HepG2 (cell line): ENCODE data around the gene GLYR1. TPM values are rescaled to one million over a fixed set of nuclear protein-coding genes. Genes with fewer than 3 reads are reported as not detected.
A peak's percentile ranks its signal among the peaks of the same experiment; 100 is the strongest.

Experiments
- ATAC-seq: fragments of 200-7000 bp; cut with Tn5 transposase; 3 replicates; pipeline ENCODE4 v1.9.1; 2020; ENCODE audit warnings: mild to moderate bottlenecking, moderate library complexity
- BruUV-seq: library from RNA; stranded (reverse); fragments of 400-500 nt; replicated peaks from 2 replicates; lab custom pipeline; 2021; lab: Mats Ljungman, UMichigan
- CTCF ChIA-PET: fragments of 300-600 bp; formaldehyde crosslinking; extraction: SDS; loops from one replicate; lab custom pipeline; 2021; ENCODE audit warnings: low total read pairs, inconsistent platforms, low intra/inter-chr PET ratio; lab: Yijun Ruan, JAX
- POLR2A ChIA-PET: fragments of 350-600 bp; sonication (Branson Sonifier 250); formaldehyde crosslinking; loops from one replicate; lab custom pipeline; 2020; ENCODE audit warnings: antibody characterized with exemption, inconsistent platforms; lab: Yijun Ruan, JAX
- DNase-seq: peaks from one replicate; pipeline ENCODE4 v3.0.0-alpha.2; 2015; ENCODE audit warnings: low spot score
- FAIRE-seq: peaks from 3 replicates; lab custom pipeline; 2011; peaks lifted over from hg19 to GRCh38; lab: Jason Lieb, UNC
- H2AFZ ChIP-seq: one replicate; pipeline ENCODE4 v1.6.1; 2011; ENCODE audit warnings: low read length, inconsistent platforms
- H3K27ac ChIP-seq: fragments of 300-600 bp; 3 replicates; pipeline ENCODE4 v1.8.0; 2011; ENCODE audit warnings: mixed run types, mild to moderate bottlenecking, mixed read lengths, low read length, inconsistent platforms; ENCODE audit not compliant: insufficient read depth; ENCODE audit errors: extremely low read length
- H3K27me3 ChIP-seq, 2 experiments: fragments of 200-600 bp in 1 of 2; 2 replicates in 1 of 2; 3 replicates in 1 of 2; pipeline versions ENCODE4 v1.6.0 to v1.8.0; 2011; ENCODE audit warnings: low read length in 2 of 2, mild to moderate bottlenecking in 2 of 2, moderate library complexity in 2 of 2, inconsistent platforms in 1 of 2; ENCODE audit not compliant: insufficient read depth in 2 of 2, control insufficient read depth in 1 of 2
- H3K36me3 ChIP-seq, 2 experiments: fragments of 200-600 bp in 1 of 2; replicated peaks in 1 of 2; 2 replicates in 1 of 2; 3 replicates in 1 of 2; pipeline versions ENCODE4 v1.5.1 to v1.8.0; 2011; ENCODE audit warnings: low read length in 2 of 2, inconsistent platforms in 1 of 2; ENCODE audit not compliant: insufficient read depth in 2 of 2, control insufficient read depth in 1 of 2
- H3K4me1 ChIP-seq: 2 replicates; pipeline ENCODE4 v1.5.1; 2012; ENCODE audit warnings: low read length, inconsistent platforms; ENCODE audit not compliant: insufficient read depth
- H3K4me2 ChIP-seq: 2 replicates; pipeline ENCODE4 v1.6.0; 2011; ENCODE audit warnings: low read depth, low read length, inconsistent platforms
- H3K4me3 ChIP-seq, 3 experiments: fragments of 200-600 bp in 1 of 3; sonication (generic), shearing (Covaris generic) in 1 of 3; replicated peaks in 1 of 3; 2 replicates each; pipeline ENCODE4 v1.5.1; 2011 to 2016; ENCODE audit warnings: low read length in 3 of 3, inconsistent platforms in 2 of 3, low read depth in 2 of 3, mild to moderate bottlenecking in 2 of 3, control low read depth in 1 of 3, mixed read lengths in 1 of 3; ENCODE audit not compliant: insufficient read depth in 1 of 3
- H3K79me2 ChIP-seq: one replicate; pipeline ENCODE4 v1.6.1; 2011; ENCODE audit warnings: low read length, inconsistent platforms; ENCODE audit not compliant: insufficient read depth
- H3K9ac ChIP-seq: 2 replicates; pipeline ENCODE4 v1.6.0; 2011; ENCODE audit warnings: mild to moderate bottlenecking, low read depth, low read length, inconsistent platforms; ENCODE audit not compliant: insufficient read depth
- H3K9me3 ChIP-seq: 2 replicates; pipeline ENCODE4 v1.5.1; 2012; ENCODE audit warnings: mild to moderate bottlenecking, low read length
- H4K20me1 ChIP-seq: 2 replicates; pipeline ENCODE4 v1.6.0; 2011; ENCODE audit warnings: inconsistent platforms, mild to moderate bottlenecking, low read length, moderate library complexity; ENCODE audit not compliant: insufficient read depth
- FOXC1 ChIP-seq: sonication (generic); formaldehyde crosslinking; IDR thresholded peaks from 2 replicates; pipeline ENCODE4 v1.8.0; 2022; ENCODE audit warnings: mild to moderate bottlenecking, missing genetic modification reagents, borderline replicate concordance
- MNT ChIP-seq: fragments of 450-650 bp; IDR thresholded peaks from 2 replicates; pipeline ENCODE4 v1.6.1; 2016
- NFRKB ChIP-seq: fragments of 450-650 bp; IDR thresholded peaks from 2 replicates; pipeline ENCODE4 v1.6.1; 2017
- RAD51 ChIP-seq: fragments of 450-650 bp; IDR thresholded peaks from 2 replicates; pipeline ENCODE4 v1.6.1; 2016; ENCODE audit warnings: borderline replicate concordance
- SNRNP70 ChIP-seq: fragments of 200-400 bp; formaldehyde crosslinking; IDR thresholded peaks from 2 replicates; pipeline ENCODE4 v1.6.1; 2017; ENCODE audit warnings: mild to moderate bottlenecking, low read depth, low read length, moderate library complexity
- USF2 ChIP-seq, 2 experiments: sonication (generic) in 1 of 2; formaldehyde crosslinking in 1 of 2; IDR thresholded peaks; 2 replicates each; pipeline versions ENCODE4 v1.5.1 to v1.6.1; 2011 to 2020; ENCODE audit warnings: borderline replicate concordance in 1 of 2, low read depth in 1 of 2, low read length in 1 of 2, mild to moderate bottlenecking in 1 of 2, missing genetic modification reagents in 1 of 2, moderate library complexity in 1 of 2
- ZNF12 ChIP-seq: sonication (generic); formaldehyde crosslinking; IDR thresholded peaks from 2 replicates; pipeline ENCODE4 v1.5.0; 2020; ENCODE audit warnings: missing genetic modification reagents
- ZNF224 ChIP-seq: sonication (generic); formaldehyde crosslinking; IDR thresholded peaks from 2 replicates; pipeline ENCODE4 v1.5.0; 2020; ENCODE audit warnings: mild to moderate bottlenecking, missing genetic modification reagents
- ZNF235 ChIP-seq: sonication (generic); formaldehyde crosslinking; IDR thresholded peaks from 2 replicates; pipeline ENCODE4 v1.8.1; 2023; ENCODE audit warnings: mild to moderate bottlenecking, missing genetic modification reagents, borderline replicate concordance
- ZNF362 ChIP-seq: sonication (generic); formaldehyde crosslinking; IDR thresholded peaks from 2 replicates; pipeline ENCODE4 v1.4.0; 2020; ENCODE audit warnings: missing genetic modification reagents, mild to moderate bottlenecking, borderline replicate concordance
- ZSCAN9 ChIP-seq: IDR thresholded peaks from 2 replicates; pipeline ENCODE4 v1.6.1; 2016; ENCODE audit warnings: borderline replicate concordance
- WGBS: methylation state at CpG from one replicate; pipeline ENCODE4 v1.1.6; 2017; ENCODE audit warnings: low lambda C conversion rate; 5-methylcytosine and 5-hydroxymethylcytosine counted together
- in situ Hi-C: cut with HindIII; loops from 2 replicates; pipeline ENCODE4 v1.10.0; 2017; ENCODE audit warnings: low pct_unique_long_range_greater_than_20kb; ENCODE audit not compliant: extremely low pct_ligation_motif_present
- intact Hi-C: fragments of 100-400 bp; cut with micrococcal nuclease; formaldehyde crosslinking; loops from one replicate; pipeline ENCODE4 v1.10.0; 2022; ENCODE audit not compliant: unreplicated experiment
- polyA plus RNA-seq, 8 experiments: library from polyadenylated mRNA; depleted of rRNA in 3 of 8; stranded (reverse) in 7 of 8; unstranded in 1 of 8; fragments of >200 nt; fragmentation: Illumina TruSeq in 4 of 8; extraction: Trizol in 4 of 8; gene quantifications; 2 replicates each; pipeline versions ENCODE4 v1.2.1 to v1.2.3, GENCODE V29; 2011 to 2016; ENCODE audit warnings: low read depth in 4 of 8, missing spikeins in 1 of 8, mixed read lengths in 1 of 8; ENCODE audit not compliant: insufficient read depth in 1 of 8
- total RNA-seq, 5 experiments: library from RNA; depleted of rRNA; stranded (reverse); fragments of >200 nt; fragmentation: Illumina TruSeq; extraction: Trizol; gene quantifications; 2 replicates each; pipeline ENCODE4 v1.2.3, GENCODE V29; 2016; ENCODE audit warnings: low read depth in 1 of 5
- TF ChIP-seq, protein P1 (sequence below): sonication (generic); formaldehyde crosslinking; IDR thresholded peaks from 2 replicates; pipeline ENCODE4 v1.4.0; 2020; ENCODE audit warnings: missing genetic modification reagents

GLYR1 gene
- total and polyA plus RNA-seq, 2 of the 13 experiments (the other 11 are each of a cell fraction or from before 2014, with no cell fraction given): 28.3 to 48.7 TPM

- no peak for FAIRE-seq
- H3K4me2 ChIP-seq: peak overlapping the region; percentile 55
- ChIA-PET POLR2A (interaction anchor here (0.7 kb wide), 1 partner anchor 261 kb away, joined by 4 read pairs; no protein-coding TSS in a partner anchor), CTCF (no interaction called here)
- no peak overlapping the region for H3K4me3 ChIP-seq
- TF ChIP-seq RAD51: peak; percentile 48; the same call in 1 of the 2 replicates
- TF ChIP-seq ZNF235: no peak
- no peak for TF ChIP-seq USF2 (IDR thresholded peaks at IDR 0.05; ENCODE audit: low read depth, low read length)
- TF ChIP-seq USF2 (CRISPR knock-in tag; IDR thresholded peaks at IDR 0.05; ENCODE audit: borderline replicate concordance): peak; percentile 61; the same call in 1 of the 2 replicates
- peak; percentile 43; the same call in 1 of the 2 replicates for TF ChIP-seq ZNF362
- TF ChIP-seq SNRNP70: no peak
- TF ChIP-seq, protein P1, sequence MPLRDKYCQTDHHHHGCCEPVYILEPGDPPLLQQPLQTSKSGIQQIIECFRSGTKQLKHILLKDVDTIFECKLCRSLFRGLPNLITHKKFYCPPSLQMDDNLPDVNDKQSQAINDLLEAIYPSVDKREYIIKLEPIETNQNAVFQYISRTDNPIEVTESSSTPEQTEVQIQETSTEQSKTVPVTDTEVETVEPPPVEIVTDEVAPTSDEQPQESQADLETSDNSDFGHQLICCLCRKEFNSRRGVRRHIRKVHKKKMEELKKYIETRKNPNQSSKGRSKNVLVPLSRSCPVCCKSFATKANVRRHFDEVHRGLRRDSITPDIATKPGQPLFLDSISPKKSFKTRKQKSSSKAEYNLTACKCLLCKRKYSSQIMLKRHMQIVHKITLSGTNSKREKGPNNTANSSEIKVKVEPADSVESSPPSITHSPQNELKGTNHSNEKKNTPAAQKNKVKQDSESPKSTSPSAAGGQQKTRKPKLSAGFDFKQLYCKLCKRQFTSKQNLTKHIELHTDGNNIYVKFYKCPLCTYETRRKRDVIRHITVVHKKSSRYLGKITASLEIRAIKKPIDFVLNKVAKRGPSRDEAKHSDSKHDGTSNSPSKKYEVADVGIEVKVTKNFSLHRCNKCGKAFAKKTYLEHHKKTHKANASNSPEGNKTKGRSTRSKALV (CRISPR knock-in tag): no peak
- TF ChIP-seq ZSCAN9 (CRISPR knock-in tag): no peak
- peak; percentile 40 for TF ChIP-seq MNT
- no peak for TF ChIP-seq ZNF224
- no peak for TF ChIP-seq NFRKB
- no peak for TF ChIP-seq FOXC1 (CRISPR knock-in tag)
- peak; percentile 82 for TF ChIP-seq ZNF12 (CRISPR knock-in tag)
- H3K36me3 ChIP-seq: no peaks in the 10 kb centered on the region
- H3K9ac ChIP-seq: no peak overlapping the region
- H3K27ac ChIP-seq: no peak overlapping the region
- H3K9me3 ChIP-seq: no peaks in the 10 kb centered on the region
- no peaks in the 10 kb centered on the region; a peak in 2 of 5 replicates for H3K27me3 ChIP-seq
- no TSS peak for BruUV-seq
- intact Hi-C loops: no loop called here
- H4K20me1 ChIP-seq: no peaks in the 10 kb centered on the region
- H3K4me1 ChIP-seq: peaks cover 33% of the 10 kb centered on the region
- 17% methylated on average over 3 of the region's 3 CpGs for WGBS
- no peak for ATAC-seq
- in situ Hi-C loops: no loop called here
- H3K79me2 ChIP-seq: no peaks in the 10 kb centered on the region
- peak overlapping the region; percentile 69 for H2AFZ ChIP-seq
- no peak for DNase-seq
Measured at GRCh38 chr16:4771646-4772045, 75.4 kb downstream of the GLYR1 start.
